ENCODE measurements around the gene ANKIB1. TPM values are rescaled to one million over a fixed set of nuclear protein-coding genes. Genes with fewer than 3 reads are reported as not detected.

ANKIB1 gene
- total and polyA plus RNA-seq, 2 donors (not counting 1 experiment from before 2014, with no cell fraction given): 16.5 to 76.7 TPM

DNA sequence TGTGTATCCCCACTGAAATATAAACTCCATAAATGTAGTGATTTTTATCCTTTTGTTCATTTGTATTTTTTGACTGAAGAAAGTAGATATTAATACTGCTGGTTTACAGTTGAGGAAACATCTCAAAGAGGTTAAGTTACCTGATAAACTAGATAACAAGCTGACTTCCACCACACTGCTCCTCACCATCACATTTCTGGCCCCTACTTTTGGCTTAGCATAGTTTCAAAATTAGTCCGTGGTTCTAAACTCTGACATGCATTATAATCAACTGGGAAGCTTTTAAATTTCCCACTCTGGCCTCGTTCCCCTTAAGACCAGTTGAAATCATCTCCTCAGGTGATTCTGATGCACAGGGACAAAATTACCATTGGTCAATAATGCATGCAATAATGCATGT lies 43.5 kb downstream of the ANKIB1 start:
- Mint-ChIP-seq H3K27me3 (no peaks in the 10 kb centered on the region), H3K9me3 (ENCODE audit: insufficient read depth) (peaks cover 2% of the 10 kb centered on the region), H3K27ac (no peak overlapping the region), H3K4me3 (no peak overlapping the region), H3K4me1 (peaks cover 27% of the 10 kb centered on the region)
- Histone ChIP-seq H3K36me3 (replicated peaks in 1 of 2; ENCODE audit: control extremely low read depth in 1 of 2, control insufficient read depth in 1 of 2, extremely low read depth in 1 of 2, insufficient read depth in 2 of 2, low read length in 1 of 2) (no peaks in the 10 kb centered on the region), H3K27me3 (replicated peaks in 1 of 4; ENCODE audit: control extremely low read depth in 1 of 4, control insufficient read depth in 3 of 4, insufficient read depth in 4 of 4, low read length in 3 of 4) (no peaks in the 10 kb centered on the region), H4K20me1 (ENCODE audit: control insufficient read depth, insufficient read depth, low read length, poor library complexity, severe bottlenecking) (peaks cover 14% of the 10 kb centered on the region), H3K4me2 (replicated peaks; ENCODE audit: low read depth, low read length, poor library complexity, severe bottlenecking) (no peak overlapping the region), H3K4me1 (ENCODE audit: control insufficient read depth in 2 of 2, insufficient read depth in 2 of 2, low read length in 2 of 2) (peaks cover 0 to 3% of the 10 kb centered on the region in 2 donors), H3K79me2 (ENCODE audit: control insufficient read depth, insufficient read depth, low read length) (peaks cover 47% of the 10 kb centered on the region), H2AFZ (ENCODE audit: insufficient read depth, low read depth, low read length, poor library complexity, severe bottlenecking) (no peak overlapping the region), H3K27ac (ENCODE audit: low read length in 2 of 2) (no peak overlapping the region), H3K9ac (ENCODE audit: low read length) (no peak overlapping the region), H3K4me3 (ENCODE audit: control extremely low read depth in 1 of 5, extremely low read depth in 1 of 5, insufficient read depth in 1 of 5, low read depth in 2 of 5, low read length in 4 of 5) (no peak overlapping the region), H3K9me3 (ENCODE audit: control extremely low read depth in 1 of 3, control insufficient read depth in 2 of 3, insufficient read depth in 1 of 3, low read length in 2 of 3) (no peaks in the 10 kb centered on the region)
- intact Hi-C loops (cut with micrococcal nuclease): no loop called here
- CTCF ChIA-PET: no interaction called here
- 75% methylated on average over 1 of the region's 2 CpGs for WGBS (ENCODE audit: insufficient coverage)
- DNase-seq (no peak), ATAC-seq (ENCODE audit: low read depth) (no peak)
- no peak for TF ChIP-seq EZH2 (IDR thresholded peaks at IDR 0.05; ENCODE audit: borderline replicate concordance, insufficient read depth, low read depth, low read length, poor library complexity, severe bottlenecking)
- TF ChIP-seq, protein P1, sequence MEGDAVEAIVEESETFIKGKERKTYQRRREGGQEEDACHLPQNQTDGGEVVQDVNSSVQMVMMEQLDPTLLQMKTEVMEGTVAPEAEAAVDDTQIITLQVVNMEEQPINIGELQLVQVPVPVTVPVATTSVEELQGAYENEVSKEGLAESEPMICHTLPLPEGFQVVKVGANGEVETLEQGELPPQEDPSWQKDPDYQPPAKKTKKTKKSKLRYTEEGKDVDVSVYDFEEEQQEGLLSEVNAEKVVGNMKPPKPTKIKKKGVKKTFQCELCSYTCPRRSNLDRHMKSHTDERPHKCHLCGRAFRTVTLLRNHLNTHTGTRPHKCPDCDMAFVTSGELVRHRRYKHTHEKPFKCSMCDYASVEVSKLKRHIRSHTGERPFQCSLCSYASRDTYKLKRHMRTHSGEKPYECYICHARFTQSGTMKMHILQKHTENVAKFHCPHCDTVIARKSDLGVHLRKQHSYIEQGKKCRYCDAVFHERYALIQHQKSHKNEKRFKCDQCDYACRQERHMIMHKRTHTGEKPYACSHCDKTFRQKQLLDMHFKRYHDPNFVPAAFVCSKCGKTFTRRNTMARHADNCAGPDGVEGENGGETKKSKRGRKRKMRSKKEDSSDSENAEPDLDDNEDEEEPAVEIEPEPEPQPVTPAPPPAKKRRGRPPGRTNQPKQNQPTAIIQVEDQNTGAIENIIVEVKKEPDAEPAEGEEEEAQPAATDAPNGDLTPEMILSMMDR (IDR thresholded peaks at IDR 0.05): no peak
- POLR2A ChIA-PET: no interaction called here

DNA sequence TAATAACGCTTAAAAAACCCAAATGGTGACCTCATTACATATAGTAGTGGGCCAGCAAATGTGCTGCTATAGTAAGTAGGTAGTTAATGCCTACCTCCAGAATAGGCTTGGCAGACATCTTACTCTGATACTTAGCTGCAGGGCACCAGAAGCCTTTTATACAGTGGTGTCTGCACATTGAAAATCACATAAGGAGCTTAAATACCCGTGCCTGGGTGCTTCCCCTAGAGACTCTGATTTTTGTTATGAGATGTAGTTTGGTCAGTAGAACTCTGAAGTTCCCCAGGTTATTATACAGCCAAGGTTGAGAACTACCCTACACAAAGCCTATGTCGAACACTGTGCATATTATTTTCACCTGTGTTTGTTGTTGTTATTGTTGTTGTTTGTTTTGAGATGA lies 47.2 kb downstream of the ANKIB1 start:
- Histone ChIP-seq H3K9me3 (ENCODE audit: control extremely low read depth in 1 of 3, control insufficient read depth in 2 of 3, insufficient read depth in 1 of 3, low read length in 2 of 3) (no peaks in the 10 kb centered on the region), H2AFZ (ENCODE audit: insufficient read depth, low read depth, low read length, poor library complexity, severe bottlenecking) (no peak overlapping the region), H3K79me2 (ENCODE audit: control insufficient read depth, insufficient read depth, low read length) (peaks cover 26% of the 10 kb centered on the region), H3K4me3 (ENCODE audit: control extremely low read depth in 1 of 5, extremely low read depth in 1 of 5, insufficient read depth in 1 of 5, low read depth in 2 of 5, low read length in 4 of 5) (no peak overlapping the region), H3K4me1 (ENCODE audit: control insufficient read depth in 2 of 2, insufficient read depth in 2 of 2, low read length in 2 of 2) (peaks cover 0 to 3% of the 10 kb centered on the region in 2 donors), H3K36me3 (replicated peaks in 1 of 2; ENCODE audit: control extremely low read depth in 1 of 2, control insufficient read depth in 1 of 2, extremely low read depth in 1 of 2, insufficient read depth in 2 of 2, low read length in 1 of 2) (peaks cover 0 to 9% of the 10 kb centered on the region in 2 experiments), H4K20me1 (ENCODE audit: control insufficient read depth, insufficient read depth, low read length, poor library complexity, severe bottlenecking) (no peaks in the 10 kb centered on the region), H3K4me2 (replicated peaks; ENCODE audit: low read depth, low read length, poor library complexity, severe bottlenecking) (no peak overlapping the region), H3K27me3 (replicated peaks in 1 of 4; ENCODE audit: control extremely low read depth in 1 of 4, control insufficient read depth in 3 of 4, insufficient read depth in 4 of 4, low read length in 3 of 4) (no peaks in the 10 kb centered on the region), H3K9ac (ENCODE audit: low read length) (no peak overlapping the region), H3K27ac (ENCODE audit: low read length in 2 of 2) (no peak overlapping the region)
- Mint-ChIP-seq H3K9me3 (ENCODE audit: insufficient read depth) (peaks cover under 1% of the 10 kb centered on the region), H3K4me3 (no peak overlapping the region), H3K27ac (no peak overlapping the region), H3K4me1 (peaks cover 25% of the 10 kb centered on the region), H3K27me3 (no peaks in the 10 kb centered on the region)
- TF ChIP-seq EZH2 (IDR thresholded peaks at IDR 0.05; ENCODE audit: borderline replicate concordance, insufficient read depth, low read depth, low read length, poor library complexity, severe bottlenecking): no peak
- TF ChIP-seq, protein P1 (IDR thresholded peaks at IDR 0.05): no peak
- intact Hi-C loops (cut with micrococcal nuclease): no loop called here
- CTCF ChIA-PET: no interaction called here
- ATAC-seq (ENCODE audit: low read depth) (no peak), DNase-seq (no peak)
- POLR2A ChIA-PET: no interaction called here
- WGBS (ENCODE audit: insufficient coverage): no CpG with 5 or more reads among the region's 3 CpGs
